GM18951 (cell line): ENCODE measurements around the gene RFX2.

Experiments
- POLR2A ChIP-seq: IDR thresholded peaks from 4 replicates; pipeline ENCODE4 v1.6.1; 2011; ENCODE audit warnings: mild to moderate bottlenecking; ENCODE audit not compliant: insufficient read length, insufficient read depth; ENCODE audit errors: extremely low read depth
- in situ Hi-C: fragments of 300-500 bp; cut with MboI; formaldehyde crosslinking; loops from one replicate; pipeline ENCODE4 v1.12.0; 2022; ENCODE audit warnings: low sequenced_read_pairs, mixed read lengths, inconsistent platforms; ENCODE audit not compliant: unreplicated experiment

RFX2 gene

DNA sequence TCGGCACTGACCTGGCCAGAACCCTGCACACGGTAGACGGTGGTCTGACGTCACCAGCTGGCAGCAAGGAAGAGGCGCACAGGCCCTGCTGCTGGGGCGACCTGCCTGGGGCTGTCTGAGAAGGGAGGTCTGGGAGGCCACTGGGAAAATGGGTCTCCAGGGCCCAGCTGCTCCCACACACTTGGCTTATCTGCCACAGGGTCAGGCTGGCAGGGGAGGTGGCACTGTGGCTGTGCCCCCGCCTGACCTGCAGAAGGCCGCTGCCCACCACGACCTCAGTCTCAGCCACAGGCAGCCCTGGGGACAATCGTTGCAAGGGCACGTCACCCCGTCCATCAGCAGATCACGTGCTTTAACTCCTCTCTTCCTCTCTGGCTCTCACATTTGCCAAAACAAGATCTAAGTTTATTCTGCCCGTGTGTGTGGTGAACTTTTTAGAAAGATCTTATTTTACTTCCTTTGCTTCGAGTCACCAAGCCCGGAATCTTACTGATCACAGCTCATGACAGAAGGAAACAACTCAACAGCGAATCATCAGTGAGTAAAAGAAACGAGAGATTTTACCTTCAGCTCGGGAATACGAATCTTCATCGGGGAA is 87.1 kb downstream of the RFX2 start:
- in situ Hi-C loops = no loop called here
- no peak for TF ChIP-seq POLR2A

DNA sequence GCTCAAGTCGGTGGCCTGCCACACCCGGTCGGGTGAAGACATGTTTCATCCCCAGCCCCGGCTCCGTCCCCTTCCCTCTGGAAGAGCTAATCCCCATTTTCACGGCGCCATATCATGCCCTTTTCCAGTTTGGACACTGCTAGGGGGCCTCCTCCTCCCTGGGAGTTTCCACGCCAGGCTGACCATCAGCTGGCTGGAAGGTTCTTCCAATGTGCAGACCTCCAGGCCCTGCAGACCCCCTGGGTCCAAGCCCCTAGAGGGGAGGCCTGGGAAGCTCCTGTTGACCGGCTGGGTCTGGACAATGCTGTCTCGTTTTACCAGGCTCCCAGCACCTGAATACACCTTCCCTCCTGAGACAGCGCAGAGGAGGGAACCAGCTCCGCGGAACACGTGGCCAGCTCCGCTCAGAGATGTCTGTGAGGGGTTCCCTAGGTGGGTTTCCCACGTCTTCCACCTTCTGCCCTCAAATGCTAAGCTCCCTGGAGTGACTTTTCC is 87.7 kb downstream of the RFX2 start:
- in situ Hi-C loops = no loop called here
- no peak for TF ChIP-seq POLR2A

DNA sequence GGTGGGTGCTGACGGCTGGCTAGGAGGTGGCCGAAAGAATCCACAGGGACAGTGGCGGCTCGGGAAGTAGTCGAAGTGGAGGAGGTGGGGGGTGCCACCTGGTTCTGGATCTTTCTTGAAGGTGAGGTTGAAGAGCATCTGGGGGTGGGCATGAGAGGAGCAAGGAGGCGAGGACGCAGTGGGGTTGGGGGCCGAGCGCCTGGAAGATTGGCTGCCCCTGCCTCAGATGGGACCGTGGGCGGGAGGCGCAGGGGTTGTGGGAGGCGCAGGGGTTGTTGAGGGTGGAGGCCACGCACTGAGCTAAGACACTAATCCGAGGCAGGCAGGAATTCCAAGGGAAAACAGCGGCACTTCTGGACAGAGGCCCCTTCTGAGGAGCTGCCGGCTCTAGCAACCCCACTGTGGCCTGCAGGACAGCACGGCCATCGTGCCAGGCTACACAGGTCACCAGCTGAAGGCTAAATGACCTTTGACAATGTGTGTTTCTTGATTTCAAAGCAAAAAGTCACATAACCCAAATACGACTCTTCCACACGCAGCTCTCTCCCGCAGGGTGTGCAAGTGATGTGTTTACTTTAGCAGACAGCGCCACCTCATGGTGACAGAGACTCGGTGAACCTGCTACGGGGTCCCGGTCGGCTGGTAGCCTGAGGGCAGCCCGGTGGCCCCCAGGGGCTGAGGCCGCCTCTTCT is 88.3 kb downstream of the RFX2 start:
- TF ChIP-seq POLR2A = no peak
- in situ Hi-C loops = no loop called here

DNA sequence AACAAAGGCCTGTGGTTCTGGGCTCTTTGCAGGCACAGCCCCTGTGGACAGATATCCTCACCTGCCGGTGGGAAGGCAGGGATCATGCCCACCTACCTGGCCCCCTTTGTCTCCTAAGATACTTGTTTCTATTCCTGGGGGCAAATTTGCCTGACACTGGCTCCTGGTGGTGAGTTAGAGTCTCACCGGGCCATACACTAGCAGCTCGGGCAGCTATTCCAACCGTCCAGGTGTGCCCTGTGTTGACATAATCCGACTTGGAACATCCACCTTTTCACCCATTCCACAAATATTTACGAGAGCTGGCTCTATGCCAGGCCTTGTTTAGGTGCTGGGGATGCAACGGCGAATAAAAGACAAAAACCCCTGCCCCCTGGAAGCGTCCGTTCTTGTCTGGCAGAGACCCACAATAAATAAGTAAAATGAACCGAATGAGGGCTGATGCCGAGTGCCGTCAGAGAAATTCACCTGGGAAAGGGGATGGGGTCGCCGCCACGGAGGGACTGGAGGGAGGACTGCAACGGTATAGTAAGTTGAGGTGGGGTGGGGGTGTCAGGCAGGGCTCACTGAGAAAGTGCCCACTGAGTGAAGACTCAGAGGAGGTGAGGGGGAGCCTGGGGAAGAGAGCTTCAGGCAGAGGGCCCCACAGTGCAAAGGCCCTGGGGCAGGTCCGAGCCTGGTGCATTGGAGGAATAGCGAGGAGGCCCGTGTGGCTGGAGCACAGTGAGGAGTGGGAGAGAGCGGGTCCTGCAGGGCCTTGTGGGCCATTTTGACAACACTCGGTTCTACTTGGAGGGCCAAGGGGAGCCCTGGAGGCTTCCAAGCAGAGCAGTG is 89.1 kb downstream of the RFX2 start:
- in situ Hi-C loops = no loop called here
- TF ChIP-seq POLR2A = no peak

DNA sequence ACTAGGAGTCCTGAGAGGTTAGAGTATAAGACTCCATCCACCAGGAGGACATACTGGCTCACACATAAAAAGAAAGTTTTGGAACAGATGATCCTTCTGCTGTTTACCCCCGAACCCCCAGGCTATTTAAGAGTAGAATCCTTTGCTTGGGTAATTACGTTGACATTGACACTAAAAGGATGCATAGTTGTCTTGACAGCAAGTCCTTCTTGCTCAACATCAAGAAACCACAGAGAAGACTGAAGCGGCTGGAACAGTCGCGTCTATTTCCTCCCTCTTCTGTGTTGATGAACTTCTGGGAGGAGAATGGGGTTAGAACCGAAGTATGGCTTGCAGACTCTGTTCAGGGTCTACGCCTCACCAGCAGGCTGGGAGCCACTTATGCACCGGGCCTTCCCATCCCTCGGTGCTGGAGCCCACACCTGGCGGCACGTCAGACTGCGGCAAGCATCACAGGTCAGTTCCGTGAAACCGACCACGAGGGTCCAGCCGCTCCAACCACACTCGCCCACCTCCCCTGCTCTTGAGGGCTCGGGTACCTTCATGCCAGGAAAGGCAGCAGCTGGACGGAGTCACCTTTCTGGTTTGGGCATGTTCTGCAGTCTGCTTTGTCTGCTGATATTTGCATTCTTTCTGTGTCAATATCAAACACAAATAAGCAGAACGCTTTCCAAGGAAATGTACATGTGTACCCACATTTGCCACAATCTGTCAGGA is 90.0 kb downstream of the RFX2 start:
- TF ChIP-seq POLR2A = no peak
- in situ Hi-C loops = no loop called here

DNA sequence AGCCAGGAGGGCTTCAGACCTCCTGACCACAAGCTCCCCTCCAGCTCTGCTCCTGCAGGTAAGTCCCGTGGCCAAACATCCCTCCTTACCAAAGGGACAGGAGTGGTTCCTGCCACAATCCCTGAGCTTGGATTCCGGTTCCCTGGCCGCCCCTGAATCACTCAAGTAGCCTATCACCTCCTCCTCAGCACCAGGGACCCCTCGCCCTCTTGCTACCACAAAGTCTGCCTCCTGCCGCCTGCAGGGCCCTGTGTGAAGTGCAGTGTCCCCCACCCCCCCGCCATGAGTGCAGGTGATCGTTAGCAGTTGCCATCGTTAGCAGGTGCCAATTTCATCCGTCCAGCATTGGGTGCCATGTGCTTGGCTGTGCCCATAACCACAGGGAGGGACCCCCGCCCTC is 91.5 kb downstream of the RFX2 start:
- no peak for TF ChIP-seq POLR2A
- in situ Hi-C loops = no loop called here

DNA sequence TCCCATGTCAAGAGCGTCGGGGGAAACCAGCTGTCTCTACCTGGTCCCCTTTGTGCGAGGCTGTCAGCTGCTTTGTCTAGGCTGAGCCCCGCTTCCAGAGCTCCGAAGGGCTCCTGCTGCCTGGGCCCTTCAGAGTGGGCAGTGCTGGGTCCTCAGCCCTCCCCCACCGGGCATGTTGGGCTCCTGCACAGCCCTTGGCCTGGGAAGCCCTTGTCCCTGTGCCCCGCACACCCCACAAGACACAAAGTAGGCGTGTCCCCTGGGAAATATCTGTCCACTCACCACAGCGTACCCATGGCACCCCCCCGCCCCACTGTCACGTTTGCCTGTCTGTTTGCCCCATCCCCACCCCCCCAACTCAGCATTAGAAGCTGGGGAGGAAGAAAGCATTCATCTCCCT is 92.7 kb downstream of the RFX2 start:
- no peak for TF ChIP-seq POLR2A
- in situ Hi-C loops = no loop called here

DNA sequence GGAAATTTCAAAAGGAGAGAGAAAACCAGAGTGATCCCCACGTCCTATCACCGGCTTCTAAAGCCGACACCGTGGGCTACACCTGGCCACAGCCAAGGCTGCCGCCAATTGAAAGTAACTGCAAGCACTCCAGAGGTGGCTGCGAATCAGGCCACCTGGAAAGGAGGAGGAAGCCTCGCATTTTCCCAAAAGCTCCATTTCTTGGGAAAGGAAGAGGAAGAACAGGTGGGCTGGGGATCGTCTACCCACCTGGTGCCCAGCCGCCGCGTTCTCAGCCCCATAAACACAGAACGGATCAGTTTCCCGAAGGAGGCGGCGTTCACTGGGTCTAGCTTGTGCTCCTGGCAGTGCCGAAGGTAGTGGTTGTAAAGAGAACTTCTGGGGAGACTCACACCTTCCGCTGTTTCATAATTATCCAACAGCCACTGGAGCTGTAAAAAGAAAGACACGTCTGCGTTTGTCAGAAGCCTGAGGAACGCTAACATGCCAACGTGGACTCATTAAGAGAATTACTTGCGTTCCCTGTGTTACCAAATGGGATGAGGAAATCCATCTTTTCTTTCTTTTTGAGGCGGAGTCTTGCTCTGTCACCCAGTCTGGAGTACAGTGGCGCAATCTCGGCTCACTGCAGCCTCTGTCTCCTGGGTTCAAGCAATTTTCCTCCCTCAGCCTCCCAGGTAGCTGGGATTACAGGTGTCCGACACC is 94.3 kb downstream of the RFX2 start:
- TF ChIP-seq POLR2A = no peak
- in situ Hi-C loops = no loop called here

DNA sequence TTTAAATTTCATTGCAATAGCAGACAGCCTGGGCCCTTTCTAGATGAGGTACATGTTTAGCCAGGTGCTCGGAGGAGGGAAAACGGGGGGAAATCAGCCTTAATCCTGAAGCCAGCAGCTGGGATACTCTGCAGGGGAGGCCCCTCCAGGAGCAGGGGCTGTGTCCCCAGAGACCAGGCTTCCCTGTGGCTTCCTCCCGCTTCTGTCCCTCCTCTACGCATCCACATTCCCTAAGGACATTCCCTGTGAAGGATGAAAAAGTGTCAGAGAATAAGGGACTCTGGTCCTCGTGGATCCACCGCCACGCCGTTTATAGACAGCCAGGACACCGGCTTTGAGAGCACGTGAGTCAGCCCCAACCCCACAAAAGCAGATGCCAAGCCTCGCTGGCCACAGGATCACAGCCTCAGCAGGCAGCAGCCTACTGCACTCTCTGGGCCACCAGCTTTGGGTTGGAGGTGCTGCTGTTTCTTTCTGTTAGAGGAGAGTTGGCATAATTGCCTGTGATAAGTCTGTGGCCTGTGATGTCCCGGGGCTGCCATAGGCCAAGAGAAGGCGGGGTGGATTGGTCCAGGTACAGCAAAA is 95.7 kb downstream of the RFX2 start:
- TF ChIP-seq POLR2A = no peak
- in situ Hi-C loops = no loop called here

DNA sequence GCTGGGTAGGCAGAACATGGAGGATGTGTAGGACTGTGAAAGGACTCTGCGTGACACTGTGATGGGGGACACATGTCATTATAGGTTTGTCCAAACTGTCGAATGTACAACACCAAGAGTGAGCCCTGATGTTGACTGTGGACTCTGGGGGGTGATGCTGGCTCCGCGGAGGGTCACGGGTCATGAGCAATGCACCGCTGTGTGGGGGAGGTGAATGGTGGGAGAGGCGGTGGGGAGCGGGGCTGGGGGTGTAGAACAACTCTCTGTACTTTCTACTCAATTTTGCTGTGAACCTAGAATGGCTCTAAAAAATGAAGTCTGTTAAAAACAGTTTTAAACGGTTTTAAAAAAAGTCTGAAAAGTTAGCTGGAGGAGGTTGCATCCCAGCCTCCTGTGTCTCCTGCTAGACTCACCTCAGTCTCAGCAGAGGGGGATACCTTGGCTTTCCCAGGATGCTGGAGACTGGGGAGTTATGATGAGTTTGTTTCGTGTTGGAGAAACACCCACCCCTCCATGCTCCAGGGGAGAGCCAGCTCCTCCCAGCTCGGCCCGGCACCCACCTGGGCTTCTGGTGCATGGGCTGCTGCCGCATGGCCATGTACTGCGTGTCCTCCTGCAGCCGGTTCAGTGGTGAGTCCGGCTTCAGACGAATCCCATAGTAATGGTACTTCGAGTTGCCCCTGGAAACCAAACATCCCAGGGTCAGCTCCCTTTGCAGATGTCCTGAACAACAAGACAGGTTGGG is 97.7 kb downstream of the RFX2 start:
- in situ Hi-C loops = no loop called here
- no peak for TF ChIP-seq POLR2A

DNA sequence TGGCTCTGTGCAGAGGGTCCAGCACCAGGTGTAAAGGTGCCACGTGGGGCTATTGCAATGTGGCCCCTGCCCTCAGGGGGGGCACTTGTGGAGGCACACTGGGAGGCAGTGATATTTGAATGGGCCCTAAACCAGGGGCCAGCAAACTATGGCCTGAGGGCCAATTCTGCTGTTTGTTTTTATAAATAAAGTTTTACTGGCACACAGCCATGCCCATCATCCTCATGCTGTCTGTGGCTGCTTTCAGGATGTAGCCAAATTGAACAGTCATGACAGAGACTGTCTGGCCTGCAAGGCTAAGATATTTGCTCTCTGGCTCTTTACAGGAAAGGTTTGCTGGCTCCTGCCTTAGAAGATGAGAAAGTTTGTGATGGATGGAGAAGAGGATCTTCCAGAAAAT is 98.5 kb downstream of the RFX2 start:
- no peak for TF ChIP-seq POLR2A
- in situ Hi-C loops = no loop called here

DNA sequence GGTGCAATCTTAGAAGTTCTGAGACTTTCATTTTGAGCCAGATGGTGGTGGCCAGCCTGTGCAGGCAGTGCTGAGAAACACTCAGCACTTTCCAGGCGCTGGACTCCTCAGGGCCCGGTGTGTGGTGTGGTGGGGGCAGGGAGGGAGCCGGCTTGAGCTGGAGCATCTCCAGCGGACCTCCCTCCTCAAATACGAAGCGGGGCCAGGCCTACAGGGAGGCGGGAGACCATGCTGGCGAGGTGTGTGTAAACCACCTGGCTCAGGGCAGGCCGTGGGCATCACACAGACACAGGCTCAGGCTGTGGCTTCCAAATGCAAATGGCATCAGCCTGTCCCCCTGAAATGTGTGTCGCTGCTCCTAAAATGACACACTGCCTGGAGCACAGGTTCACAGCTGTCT is 99.1 kb downstream of the RFX2 start:
- in situ Hi-C loops = no loop called here
- TF ChIP-seq POLR2A = no peak
